Measurements from ENCODE around the gene MYO9B. TPM values are rescaled to one million over a fixed set of nuclear protein-coding genes. Genes with fewer than 3 reads are reported as not detected.

The MYO9B gene, protein sequence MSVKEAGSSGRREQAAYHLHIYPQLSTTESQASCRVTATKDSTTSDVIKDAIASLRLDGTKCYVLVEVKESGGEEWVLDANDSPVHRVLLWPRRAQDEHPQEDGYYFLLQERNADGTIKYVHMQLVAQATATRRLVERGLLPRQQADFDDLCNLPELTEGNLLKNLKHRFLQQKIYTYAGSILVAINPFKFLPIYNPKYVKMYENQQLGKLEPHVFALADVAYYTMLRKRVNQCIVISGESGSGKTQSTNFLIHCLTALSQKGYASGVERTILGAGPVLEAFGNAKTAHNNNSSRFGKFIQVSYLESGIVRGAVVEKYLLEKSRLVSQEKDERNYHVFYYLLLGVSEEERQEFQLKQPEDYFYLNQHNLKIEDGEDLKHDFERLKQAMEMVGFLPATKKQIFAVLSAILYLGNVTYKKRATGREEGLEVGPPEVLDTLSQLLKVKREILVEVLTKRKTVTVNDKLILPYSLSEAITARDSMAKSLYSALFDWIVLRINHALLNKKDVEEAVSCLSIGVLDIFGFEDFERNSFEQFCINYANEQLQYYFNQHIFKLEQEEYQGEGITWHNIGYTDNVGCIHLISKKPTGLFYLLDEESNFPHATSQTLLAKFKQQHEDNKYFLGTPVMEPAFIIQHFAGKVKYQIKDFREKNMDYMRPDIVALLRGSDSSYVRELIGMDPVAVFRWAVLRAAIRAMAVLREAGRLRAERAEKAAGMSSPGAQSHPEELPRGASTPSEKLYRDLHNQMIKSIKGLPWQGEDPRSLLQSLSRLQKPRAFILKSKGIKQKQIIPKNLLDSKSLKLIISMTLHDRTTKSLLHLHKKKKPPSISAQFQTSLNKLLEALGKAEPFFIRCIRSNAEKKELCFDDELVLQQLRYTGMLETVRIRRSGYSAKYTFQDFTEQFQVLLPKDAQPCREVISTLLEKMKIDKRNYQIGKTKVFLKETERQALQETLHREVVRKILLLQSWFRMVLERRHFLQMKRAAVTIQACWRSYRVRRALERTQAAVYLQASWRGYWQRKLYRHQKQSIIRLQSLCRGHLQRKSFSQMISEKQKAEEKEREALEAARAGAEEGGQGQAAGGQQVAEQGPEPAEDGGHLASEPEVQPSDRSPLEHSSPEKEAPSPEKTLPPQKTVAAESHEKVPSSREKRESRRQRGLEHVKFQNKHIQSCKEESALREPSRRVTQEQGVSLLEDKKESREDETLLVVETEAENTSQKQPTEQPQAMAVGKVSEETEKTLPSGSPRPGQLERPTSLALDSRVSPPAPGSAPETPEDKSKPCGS (N-terminal part only)
- polyA plus RNA-seq (ENCODE audit: insufficient read length in 10 of 10) = 10 to 100 TPM; 30.2 to 48.5 (median 34.2) TPM
- long read RNA-seq, donor 1, partial matches to known transcripts = 0 of 2 reads
- long read RNA-seq, donor 1, other reads (novel, unspliced or antisense) = 0 of 2 reads
- long read RNA-seq, donor 2 = 0 reads
- long read RNA-seq, donor 3 = 0 reads
- long read RNA-seq, donor 4 = 0 reads
- long read RNA-seq, donor 5 = 0 reads
- long read RNA-seq, donor 6 = 0 reads
- long read RNA-seq, donor 7, partial matches to known transcripts = 0 of 1 reads
- long read RNA-seq, donor 7, other reads (novel, unspliced or antisense) = 0 of 1 reads
- long read RNA-seq, donor 8 = 0 reads
- long read RNA-seq, donor 9 = 0 reads

DNA sequence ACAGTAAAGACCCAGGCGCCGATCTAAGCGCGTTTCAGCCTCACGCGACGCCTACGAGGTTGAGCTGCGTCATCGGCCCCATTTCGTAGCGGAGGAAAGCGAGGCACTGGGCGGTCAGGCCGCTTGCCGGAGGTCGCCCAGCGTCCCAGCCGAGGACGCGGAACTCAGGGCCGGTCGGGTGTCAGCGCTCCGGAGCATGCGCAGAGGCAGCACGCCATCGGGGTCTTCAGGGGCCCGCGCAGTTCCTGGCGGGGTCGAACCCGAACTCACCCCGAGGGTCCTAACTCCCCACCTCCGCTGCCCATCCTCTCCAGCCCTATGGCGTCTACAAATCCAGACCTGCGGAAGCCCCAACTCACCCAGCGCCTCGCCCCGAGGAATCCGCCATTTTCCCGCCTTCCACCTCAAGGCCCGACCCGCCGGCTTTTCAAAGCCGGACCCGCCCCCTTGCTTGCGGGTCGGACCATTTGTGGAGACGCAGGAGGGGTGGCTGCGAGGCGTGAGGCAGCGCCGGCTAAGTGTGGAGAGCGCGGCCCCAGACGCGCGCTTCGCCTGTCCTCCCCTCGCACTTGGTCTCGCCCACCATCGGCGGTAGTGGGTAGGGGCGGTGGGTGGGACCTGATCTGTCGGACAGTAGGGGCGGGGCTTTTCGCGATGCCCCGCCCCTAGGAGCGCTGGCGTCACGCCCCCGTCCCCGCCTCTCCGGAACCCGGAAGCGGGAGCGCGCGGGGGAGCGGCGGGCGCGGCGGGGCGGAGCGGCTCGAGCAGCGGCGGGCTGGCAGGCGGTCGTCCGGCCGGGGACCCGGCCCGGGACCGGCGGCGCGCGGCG is at the start of gene MYO9B, which contains the start of gene HAUS8:
TSS of gene MYO9B (plus strand) at position 743 of the 829 bp plus-strand sequence. CDS start 25,941 bp downstream, outside the sequence.
TSS of gene HAUS8 (minus strand) at position 418 of the 829 bp plus-strand sequence. CDS start at position 388, 30 bp downstream.
- peak; percentile 99 to 100 (median 100) for DNase-seq

DNA sequence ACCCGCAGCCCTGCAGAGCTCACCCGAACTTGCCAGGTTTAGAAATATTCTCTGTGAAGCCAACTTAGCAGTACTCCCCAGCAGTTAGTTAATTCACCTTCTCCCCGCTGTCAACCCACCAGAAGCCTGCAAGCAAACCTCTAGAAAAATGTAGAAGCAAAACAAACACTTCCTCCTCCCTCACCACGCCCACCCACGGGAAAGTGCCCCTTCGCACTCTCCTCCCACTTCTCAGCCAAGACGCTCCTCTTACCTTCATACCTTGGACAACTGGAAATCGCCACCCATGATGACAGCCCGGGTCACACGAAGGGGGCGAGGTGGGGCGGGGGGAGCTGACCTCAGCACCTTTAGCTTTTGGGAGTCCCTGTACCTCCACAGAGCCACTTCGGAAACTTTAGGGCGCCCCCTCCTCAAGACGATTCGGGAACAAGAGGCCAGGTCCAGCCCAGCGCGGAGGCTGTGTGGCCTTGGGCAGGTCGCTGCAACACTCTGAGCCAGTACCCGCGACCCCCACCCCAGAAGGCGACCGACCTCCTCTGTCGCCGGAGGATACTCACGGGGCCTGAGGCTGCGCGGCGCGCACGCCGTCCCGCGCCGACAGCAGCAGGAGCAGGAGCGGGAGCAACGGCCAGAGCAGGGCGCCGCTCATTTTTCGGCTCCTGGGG is 49.5 kb upstream of the MYO9B start:
- DNase-seq = peak in 1 of 3 donors; percentile 47

DNA sequence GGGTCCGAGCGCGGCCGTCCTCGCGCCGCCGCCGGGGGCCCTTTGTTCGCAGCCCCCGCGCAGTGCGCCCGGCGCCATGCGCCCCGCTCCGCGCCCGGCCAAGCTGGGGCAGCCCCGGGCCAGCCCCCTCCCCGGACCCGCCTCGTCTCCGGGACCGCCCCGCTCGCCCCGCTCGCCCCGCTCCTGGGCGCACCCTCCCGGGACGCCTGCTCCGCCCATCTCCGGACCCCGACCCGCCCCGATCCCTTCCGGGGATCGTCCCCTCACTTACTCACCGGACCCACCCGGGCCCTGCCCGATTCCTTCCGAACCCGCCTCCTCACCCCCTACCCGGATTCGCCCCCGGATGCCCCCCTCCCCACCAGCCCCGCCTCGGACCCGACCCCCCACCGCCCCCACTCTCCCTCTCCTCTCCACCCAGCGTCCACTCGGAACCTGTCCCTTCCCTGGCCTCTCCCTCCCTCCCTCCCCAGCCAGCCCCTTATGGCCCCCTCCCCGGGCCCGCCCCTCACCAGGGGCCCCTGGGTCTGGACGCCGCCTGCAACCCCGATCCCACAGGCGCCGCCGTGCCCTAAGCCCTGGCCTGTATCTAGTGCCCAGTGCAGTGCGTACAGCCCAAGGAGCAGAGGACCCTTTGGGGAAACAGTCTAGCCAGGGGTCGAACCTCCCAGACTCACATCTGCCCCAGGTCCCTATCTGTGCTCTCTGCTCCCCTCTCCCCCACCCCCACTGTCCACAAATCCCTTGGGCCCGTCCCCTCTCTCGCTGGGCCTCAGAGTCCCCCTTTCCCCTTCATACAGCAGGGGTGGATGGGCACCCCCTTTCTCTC is 48.7 kb upstream of the MYO9B start, which contains the start of gene CPAMD8:
TSS of gene CPAMD8 (minus strand) at position 105 of the 829 bp plus-strand sequence. CDS start 168 bp downstream, outside the sequence.
- DNase-seq = no peak

DNA sequence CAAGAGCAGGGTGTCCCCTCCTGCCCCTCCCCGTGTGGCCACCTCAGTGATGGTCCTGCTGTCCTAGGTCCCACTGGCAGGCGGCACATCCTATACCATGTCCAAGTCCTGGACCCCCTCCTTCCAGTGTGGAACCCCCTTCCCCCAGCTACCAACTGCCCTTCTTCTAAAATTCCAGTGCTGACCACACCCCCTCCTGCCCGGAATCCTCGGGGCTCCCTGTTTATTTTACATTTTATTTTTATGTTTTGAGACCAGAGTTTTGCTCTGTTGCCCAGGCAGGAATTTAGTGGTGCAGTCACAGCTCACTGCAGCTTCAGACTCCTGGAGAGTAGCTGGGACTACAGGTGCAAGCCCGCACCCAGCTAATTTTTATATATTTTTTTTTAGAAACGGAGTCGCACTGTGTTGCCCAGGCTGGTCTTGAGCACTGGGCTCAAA is 48.0 kb upstream of the MYO9B start:
- no peak for DNase-seq

DNA sequence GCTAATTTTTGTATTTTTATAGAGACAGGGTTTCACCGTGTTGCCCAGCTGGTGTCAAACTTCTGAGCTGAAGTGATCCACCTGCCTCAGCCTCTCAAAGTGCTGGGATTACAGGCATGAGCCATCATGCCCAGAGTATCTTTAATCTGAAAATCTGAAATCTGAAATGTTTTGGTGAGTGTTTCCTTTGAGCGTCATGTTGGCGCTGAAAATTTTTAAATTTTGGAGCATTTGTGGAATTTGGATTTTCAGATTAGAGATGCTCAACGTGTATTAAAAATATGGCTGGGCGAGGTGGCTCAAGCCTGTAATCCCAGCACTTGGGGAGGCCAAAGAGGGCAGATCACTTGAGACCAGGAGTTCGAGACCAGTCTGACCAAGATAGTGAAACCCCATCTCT is 43.8 kb upstream of the MYO9B start:
- DNase-seq = no peak

DNA sequence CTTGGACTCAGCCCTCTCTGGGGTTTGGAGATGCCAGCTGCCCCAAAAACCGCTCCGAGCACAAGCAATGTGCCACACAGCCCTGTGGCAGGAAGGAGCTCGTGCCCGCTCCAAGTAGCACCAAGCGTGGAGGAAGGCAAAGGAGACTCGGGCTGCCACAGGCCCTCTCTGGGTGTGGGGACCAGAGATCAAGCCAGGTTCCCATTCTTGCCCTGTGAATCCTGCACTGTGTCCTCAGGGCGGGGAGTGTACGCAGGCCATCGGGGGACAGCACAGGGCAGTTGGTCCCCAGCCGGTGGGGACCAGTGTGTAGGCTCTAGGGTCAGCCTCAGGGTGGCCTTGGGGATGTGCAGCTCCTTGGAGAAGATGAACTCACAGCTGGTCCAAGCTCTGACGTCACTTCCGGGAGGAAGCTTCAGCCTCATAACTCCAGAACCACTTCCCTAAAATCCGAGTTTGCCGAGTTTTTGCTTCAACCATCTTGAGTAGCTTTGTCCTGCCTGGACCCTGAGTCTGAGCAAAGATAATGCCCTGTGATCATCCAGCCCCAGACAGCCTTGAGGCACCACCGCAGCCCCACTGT is 39.6 kb upstream of the MYO9B start:
- DNase-seq = peak in 2 of 3 donors; percentile 27 to 53

DNA sequence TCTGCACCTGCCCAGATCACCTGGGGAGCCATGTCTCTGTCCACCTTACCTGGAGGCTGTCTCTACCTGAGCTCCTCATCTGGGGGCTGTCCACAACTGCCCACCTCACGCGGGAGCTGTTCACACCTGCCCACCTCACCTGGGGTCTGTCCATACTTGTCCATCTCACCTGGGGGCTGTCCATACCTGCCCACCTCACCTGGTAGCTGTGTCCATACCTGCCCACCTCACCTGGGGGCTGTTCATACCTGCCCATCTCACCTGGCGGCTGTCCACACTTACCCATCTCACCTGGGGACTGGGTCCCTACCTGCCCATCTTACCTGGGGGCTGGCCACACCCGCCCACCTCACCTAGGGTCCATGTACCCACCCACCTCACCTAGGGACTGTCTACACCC is 38.9 kb upstream of the MYO9B start:
- DNase-seq = no peak

DNA sequence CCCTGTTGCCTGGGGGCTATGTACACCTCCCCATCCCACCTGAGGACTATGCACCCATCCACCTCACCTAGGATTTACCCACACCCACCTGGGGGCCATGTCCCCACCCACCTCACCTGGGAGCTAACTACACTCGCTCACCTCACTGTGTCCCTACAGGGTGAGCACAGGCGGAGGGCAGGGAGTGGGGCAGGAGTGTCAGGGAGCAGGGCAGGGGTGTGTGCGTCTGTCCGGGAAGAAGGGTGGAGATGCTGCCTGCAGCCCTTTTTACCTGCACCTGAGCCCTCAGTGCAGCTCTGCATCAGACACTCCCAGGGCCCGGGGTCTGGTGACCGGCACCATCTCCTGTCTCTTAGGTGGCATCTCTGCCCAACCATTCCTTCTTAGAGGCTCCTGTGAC is 38.4 kb upstream of the MYO9B start:
- DNase-seq = no peak

DNA sequence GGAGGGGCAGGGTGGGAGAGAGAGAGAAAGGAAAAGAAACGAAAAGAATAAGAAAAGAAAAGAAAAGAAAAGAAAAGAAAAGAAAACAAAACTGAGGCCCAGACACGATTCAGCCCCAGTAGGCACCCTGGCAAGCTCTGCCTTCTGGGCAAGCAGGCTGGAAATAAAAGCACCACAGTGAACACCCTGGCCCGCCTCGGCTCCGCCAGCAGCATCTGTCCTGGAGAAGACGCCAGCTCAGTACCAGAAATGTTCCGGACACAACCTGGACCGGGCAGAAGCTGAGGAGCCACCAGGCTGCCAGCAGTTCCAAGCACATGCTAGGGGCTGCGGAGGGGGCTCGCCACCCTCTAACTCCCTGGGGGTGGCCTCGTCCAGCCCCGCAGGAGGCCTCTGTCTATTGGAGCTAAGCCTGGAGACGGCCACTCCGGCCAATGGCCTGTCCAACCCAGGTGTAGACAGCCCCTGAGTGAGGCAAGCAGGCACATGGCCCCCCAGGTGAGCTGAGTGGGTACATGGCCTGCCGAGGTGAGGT is 37.5 kb upstream of the MYO9B start:
- no peak for DNase-seq

DNA sequence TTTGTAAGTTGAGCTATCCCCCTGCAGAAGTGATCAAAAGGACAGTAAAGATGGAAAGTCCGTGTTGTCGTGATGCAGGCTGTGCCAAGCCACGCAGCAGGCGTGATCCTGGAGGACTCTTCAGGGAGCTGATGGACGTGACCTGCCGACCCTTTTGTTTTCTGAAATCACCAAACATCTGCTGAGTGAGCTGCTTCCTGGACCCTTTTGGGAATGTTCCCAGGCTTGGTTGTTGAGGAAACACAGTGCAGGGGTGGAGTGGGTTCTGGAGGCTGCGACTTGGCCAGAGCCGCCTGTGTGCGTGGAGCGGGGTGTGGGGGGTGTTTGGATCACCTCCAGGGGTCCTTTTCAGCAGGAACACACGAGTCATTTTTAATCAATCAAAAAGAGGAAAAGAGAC is 33.6 kb upstream of the MYO9B start:
- DNase-seq = peak; percentile 11 to 77 (median 46)

DNA sequence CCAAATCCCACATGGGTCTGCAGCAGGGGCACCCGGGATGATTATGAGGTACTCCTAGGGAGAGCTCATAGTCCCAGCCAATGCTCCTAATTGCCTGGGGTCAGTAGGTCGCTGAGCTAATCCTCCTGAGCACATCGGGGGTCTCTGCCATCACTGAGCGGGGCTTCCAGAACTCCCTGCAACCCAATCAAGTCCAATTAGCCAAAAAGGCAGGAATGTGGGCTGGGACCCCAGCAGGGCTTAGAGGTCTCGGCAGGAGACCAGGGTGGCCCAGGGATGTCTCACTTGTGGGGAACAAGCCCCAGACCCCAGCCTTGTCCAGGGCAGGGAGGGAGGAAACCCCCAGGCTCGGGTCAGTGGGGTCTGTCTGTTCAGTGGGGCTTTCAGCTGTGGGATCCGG is 31.8 kb upstream of the MYO9B start:
- DNase-seq = no peak

DNA sequence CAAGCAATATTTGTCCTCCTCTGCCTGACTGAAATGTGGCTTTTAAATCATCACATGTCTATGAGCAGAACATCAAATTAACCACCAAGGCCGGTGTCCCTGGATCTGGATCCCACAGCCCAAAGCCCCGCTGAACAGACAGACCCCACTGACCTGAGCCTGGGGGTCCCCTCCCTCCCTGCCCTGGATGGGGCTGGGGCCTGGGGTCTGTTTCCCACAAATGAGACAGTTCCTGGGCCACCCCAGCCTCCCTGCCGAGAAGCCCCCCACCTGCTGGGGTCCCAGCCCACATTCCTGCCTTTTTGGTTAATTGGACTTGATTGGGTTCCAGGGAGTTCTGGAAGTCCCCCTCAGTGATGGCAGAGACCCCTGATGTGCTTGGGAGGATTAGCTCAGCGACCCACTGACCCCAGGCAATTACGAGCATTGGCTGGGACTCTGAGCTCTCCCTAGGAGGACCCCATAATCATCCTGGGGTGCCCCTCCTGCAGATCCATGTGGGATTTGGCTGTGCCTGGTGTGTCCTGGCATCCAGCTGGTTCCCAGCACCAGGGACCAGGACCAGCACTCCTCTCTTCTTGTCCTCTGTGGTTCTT is 29.6 kb upstream of the MYO9B start:
- DNase-seq = no peak

DNA sequence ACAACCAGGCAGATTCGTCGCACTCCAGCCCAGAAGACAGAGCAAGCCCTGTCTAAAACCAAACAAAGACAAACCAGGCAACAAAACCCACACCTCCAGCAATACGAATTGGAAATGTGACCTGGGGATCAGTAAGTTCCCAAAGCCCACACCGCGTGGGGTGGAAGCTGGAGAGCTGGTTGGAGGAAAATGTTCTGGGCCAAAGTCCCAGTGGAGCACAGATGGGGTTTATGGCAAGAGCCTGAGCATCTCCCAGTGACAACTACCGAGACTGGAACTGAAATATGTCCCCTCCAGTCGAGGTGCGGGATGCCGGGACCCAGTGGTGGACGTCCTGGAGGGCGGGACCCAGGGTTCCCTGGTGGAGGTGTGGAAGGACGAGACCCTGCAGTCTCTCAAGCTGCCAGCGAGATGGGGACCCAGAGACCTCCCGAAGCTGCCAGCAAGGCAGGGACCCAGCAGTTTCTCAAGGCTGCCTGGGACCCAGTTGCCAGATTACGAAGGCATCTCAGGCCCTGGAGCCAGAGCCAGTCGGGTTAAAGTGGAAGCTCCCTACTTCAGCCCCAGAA is 26.6 kb upstream of the MYO9B start:
- no peak for DNase-seq

DNA sequence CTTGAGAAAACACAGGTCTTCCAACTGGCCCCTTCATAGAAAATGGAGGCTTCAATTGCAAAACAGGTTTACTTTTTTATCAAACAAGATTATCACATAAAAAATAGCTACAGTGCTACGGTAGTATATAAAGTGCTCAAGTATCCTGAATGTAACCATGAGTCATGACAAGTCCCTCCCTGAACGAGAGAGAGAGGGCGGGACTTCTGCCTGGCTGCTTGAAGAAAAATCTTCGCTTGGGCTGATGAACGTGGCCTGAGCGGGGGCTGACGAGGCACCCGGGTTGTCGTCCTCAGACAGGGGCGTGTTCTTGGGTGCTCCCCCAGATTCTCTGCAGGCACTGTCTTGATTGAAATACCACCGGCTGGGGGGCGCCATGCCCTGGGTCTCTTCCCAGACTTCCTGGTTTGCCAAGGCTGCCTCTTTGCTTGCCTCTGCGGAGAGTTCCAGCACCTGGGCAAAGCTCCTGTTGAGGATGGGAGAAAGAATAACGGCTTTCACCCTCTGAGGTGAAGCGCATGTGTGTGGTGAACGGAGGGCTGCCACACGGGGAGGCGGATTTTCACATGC is 25.8 kb upstream of the MYO9B start:
- DNase-seq = no peak

DNA sequence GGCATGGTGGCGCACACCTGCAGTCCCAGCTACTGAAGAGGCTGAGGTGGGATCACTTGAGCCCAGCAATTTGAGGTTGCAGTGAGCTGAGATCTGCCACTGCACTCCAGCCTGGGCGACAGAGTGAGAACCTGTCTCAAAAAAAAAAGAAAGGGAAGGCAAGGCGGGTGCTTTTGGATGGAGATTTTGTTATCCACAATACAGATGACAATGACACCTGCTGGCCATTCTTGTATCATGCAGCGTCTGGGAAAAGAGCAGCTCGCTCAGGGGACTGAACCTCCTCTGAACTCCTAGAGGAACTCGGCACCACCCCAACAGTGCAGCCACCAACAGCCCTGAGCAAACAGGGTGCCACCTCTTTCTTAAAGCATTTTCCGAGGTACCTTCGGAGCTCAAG is 23.1 kb upstream of the MYO9B start:
- DNase-seq = peak in 2 of 3 donors; percentile 35 to 64

DNA sequence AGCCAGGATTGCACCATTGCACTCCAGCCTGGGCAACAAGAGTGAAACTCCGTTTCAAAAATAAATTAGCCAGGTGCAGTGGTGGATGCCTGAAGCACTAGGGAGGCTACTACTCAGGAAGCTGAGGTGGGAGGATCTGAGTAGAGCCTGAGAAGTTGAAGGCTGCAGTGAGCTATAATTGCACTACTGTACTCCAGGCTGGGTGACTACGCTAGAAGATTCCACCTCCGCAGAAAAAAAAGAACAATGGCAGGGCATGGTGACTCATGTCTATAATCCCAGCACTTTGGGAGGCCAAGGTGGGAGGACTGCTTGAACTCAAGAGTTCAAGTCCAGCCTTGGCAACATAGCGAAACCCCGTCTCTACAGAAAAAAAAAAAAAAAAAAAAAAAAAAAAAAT is 20.8 kb upstream of the MYO9B start:
- DNase-seq = no peak

Measured in muscle of back (tissue), 13 donors.